ENCODE results near the gene GSTO2.

Gene GSTO2

DNA sequence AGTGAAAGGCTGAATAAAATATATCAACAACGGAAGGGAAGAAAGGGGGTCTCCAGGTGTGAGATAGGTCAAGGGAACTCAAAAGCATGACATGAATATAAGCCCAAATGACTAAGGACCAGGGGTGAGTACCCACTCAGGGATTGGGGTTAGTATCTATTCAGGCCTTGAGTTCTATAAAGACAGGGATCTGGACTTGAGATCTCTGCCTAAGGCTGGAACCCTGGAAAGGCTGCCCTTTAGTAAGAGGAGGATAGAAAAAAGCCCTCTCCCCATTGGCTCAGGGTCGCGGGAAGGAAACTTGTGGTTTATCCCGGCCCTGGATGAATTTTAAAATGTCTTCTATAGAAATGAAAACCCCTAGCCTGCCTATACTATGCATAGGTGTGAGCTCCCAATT is 71.7 kb downstream of the GSTO2 start:
- no peak for DNase-seq (ENCODE audit: low spot score)

DNA sequence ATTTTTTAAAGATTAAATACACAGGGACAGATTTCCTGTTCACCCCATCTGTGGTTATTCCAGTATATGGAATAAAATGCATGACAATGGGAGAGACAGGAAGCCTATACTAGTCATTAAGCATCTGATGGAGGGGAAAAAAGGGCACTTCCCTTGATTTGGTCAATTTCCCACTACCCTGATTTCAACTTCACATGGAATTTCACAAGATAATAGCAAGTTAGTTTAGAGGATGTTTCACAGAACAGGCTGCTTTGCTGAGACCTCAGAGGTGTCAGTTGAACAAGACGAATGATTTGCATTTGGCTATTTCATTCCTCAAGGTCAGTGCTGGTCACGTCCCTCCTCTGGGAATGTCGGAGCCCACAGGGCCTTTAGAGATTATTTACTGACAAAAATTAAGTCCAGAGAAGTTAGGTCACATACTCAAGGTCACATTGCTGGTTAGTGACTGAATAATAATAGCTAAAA is 74.0 kb downstream of the GSTO2 start:
- DNase-seq (ENCODE audit: low spot score): no peak

DNA sequence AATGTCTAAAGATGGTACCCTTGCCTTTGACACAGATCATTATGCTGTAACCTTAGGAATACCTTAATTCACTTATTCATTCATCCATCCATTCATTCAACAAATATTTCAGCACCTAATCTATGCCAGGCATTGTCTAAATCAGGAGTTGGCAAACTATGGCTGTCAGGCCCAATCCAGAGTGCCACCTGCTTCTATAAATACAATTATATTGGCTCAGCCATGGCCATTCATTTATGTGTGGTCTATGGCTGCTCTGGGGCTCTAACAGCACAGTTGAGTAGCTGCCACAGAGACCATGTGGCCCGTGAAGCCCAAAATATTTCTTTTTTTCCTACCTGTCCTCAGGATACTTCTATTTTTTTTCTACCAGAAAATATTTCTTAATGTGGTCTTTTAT is 75.2 kb downstream of the GSTO2 start:
- no peak for DNase-seq (ENCODE audit: low spot score)

DNA sequence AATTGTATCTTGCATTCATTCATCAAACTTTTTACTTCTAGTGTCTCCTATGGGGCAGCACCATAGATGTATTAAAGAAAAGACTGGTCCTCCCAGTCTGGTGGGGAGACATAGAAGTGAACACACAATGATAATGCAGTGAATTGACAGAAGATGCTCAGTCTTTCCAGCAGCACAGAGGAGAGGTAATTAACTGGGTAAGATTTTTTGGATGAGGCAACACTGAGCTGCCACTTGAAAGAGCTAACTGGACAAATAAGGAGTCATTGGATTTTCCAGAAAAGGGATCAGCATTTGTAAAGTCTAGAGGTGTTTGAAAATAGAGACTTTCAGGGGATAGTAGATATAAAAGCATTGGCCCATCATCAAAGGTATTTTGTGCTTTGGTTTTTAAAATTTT is 76.5 kb downstream of the GSTO2 start:
- no peak for DNase-seq (ENCODE audit: low spot score)

DNA sequence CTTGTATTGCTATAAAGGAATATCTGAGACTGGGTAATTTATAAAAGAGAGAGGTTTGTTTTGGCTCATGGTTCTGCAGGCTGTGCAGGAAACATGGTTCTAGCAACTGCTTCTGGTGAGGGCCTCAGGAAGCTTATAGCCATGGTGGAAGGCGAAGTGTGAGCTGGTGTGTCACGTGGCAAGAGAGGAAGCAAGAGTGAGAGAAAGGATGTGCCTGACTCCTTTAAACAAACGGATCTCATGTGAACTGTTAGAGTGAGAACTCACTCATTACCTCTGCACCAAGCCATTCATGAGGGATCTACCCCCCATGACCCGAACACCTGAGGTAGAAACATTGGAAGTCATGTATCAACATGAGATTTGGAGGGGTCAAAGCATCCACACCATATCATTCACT is 77.0 kb downstream of the GSTO2 start:
- DNase-seq (ENCODE audit: low spot score): no peak

DNA sequence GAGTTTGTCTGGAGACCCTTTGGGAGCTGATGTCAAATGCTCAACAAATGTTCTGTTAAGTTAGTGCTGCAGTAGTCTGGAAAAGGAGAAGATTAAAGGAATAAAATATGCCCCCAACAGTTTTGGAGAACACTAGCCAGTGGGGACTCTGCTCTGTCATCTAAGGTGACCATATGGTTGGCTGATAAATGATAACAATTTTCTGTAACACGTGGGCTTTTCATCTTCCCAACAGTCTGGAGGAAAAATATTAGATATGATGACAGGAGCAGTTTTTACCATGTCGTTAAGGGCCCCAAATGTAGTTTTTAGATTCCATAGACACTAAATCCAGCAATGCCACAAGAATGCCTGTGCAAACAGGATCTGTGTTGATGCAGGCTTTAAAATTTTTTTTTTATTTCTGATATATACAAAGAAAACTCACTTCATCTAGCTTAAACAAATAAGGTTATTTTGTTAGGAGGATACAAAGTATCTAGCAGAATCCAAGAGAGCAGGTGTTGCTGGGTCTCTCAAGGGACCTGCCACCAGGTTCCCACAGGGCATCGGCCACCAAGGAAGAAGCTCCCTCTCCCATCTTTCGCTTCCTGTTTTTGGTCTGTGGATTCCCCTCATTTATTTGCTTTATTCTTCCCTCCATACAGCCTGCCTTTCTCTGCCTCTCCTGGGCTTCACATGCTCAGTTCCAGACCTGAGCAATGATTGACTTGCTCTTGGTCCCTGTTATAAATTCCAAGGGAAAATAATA is 78.5 kb downstream of the GSTO2 start:
- DNase-seq (ENCODE audit: low spot score): no peak

DNA sequence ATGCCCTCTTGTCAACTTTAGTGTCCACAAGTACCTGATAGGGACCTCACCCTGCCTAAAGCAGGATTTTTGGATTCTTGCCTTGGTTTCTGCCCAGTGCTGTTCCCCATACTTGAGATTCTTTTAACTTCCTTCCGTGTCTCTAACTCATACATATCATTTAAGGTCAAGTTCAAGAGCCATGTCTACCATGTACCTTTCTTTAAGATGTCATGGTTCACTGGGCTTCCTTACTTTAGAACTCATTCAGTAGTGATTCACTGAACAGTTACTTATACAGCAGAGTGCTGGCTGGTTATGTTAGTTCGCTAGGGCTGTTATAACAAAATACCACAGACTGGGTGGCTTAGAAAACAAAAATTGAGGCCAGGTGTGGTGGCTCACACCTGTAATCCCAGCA is 79.6 kb downstream of the GSTO2 start:
- DNase-seq (ENCODE audit: low spot score): no peak

DNA sequence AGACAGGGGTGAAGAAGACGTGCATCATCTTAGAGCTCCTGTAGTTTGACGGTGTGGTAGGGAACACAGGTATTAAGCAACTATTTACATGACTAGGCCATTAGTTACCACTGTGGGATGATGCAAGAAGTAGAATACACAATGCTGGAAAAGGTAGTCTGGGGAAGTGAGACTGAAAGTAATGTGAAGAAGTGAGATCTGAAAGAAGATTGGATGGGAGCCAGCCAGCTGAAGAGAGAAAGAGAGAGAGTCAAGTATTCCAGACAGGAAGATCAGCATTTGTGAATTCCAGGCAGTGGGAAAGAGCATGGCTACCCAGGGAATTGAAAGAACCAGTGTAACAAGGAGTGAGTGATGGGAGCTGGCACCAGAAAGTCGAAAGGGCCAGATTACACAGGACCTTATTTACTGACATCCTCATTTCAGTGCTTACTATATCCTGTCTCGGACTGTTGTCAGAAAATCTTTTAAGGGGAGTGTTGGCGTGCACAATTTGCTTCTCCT is 80.7 kb downstream of the GSTO2 start:
- DNase-seq (ENCODE audit: low spot score): no peak

DNA sequence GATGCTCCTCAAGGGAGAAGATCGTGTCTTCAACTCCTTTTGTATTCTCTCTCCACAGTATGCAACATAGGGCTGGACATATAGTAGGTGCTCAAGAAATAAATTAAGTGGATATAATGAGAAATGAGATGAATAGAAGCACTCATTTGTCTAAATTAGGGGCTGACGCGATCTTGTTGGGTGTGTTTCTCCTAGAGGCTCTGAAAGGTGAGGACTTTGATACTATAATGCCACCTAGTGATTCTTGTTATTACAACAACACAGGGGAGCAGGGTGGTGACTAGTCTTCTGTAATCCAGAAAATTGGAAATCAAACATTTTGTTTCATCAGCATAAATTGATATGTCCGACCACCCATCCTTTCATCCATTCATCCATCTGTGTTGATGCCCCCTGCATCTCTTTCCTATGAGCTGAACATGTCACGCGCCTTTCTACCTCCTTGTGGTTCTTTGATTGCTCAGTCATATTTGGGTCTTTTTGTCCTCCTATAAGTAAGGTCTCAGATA is 81.2 kb downstream of the GSTO2 start:
- DNase-seq (ENCODE audit: low spot score): no peak

DNA sequence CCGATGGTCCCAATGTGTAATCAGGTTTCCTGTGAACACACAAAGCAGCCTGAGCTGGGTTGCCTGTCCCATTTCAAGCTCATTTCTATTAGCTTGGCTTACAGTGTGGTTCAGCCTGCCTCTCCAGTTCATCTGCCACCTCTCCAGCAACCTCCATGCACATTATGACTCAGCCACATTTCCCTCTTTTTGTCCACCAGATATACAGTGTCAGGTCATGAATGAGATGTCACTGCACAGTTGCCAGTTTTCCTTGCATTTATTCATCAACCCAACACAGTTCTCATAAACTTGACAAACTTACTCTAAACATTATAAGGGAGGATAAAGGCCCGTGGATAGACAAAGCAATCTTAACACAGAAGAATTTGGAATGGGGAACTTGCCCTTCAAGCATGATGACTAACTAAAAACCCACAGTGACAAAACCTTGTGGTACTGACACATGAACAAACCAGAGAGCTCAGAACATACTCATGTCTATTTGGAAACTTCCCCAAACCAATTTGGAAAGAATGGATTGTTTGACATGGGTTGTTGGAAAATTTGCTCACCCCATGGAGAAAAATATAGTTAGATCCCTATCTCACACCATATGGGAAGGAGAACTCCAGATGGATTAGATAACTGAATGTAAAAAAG is 82.2 kb downstream of the GSTO2 start:
- no peak for DNase-seq (ENCODE audit: low spot score)

DNA sequence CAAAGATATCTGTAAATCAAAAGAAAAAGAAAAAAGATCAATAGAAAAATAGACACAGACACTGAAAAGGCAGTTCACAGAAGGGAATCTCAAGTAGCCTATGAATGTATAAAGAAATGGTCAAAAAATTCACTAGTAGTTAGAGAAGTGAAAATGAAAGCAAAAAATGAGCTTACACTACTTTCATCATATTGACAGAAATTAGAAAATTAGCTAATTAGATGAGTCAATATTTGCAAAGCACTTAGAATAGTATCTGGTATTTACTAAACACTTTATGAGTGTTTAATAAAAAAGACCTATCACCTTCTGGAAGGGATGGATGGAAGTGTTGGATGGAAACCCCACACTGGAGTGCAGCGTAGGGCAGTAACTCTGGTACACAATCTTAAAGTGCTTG is 82.9 kb downstream of the GSTO2 start:
- DNase-seq (ENCODE audit: low spot score): no peak

DNA sequence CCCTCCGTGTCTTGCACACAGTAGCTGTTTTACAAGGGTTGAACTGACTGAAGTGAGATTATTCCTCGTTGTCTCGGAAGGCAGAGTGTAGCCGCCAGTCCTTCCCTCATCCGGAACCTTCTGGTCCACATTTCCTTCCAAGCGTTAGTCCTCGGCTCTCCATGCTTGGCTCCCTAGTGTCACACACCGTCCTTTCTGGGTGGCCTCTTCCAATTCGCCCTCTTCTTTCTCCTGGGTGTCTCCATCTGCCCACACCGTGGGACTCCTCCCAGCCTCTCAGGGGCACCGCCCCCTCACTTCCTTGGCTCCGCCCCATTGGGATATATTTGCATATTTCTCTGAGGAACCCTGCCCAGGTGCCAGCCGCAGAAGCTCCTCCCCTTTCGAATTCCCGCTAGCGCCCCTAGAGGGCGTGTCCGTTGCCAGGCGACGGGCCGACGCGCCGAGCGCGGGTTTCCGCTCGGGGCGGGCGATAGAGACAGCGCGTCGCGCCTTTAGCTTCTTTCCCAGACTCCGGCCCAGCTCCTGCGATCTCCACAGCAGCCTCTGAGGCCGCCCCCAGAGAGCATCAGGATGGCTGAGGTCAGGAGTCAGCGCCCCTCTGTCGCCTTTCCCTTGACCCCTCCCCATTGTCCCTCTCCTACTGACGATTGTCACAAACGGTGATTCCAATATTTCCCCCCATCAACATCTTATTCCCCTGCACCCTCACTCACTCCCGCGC is 84.5 kb downstream of the GSTO2 start, which contains the start of gene CFAP58:
Gene CFAP58, plus strand, starts transcription at position 509 of the 724 bp plus-strand sequence. Its CDS starts 65 bp downstream, at position 574.
- peak; percentile 85 for DNase-seq (ENCODE audit: low spot score)
